Neural cell (in vitro differentiated cells): ENCODE measurements around the gene MCTP2.

Source experiments
- EP300 ChIP-seq: fragments of 450-650 bp; conservative IDR thresholded peaks from 2 replicates; pipeline ENCODE4 v1.6.1; 2014; ENCODE audit warnings: antibody characterized with exemption, mild to moderate bottlenecking, moderate library complexity; ENCODE audit not compliant: poor library complexity, severe bottlenecking
- EZH2 ChIP-seq: fragments of 200-600, 300-800 bp; shearing (Covaris generic), sonication (generic); IDR thresholded peaks from 2 replicates; pipeline ENCODE4 v1.6.1; 2014; ENCODE audit warnings: antibody characterized with exemption, low read length, borderline replicate concordance, mild to moderate bottlenecking; ENCODE audit not compliant: insufficient read depth, poor library complexity, severe bottlenecking
- MXI1 ChIP-seq: fragments of 450-650 bp; conservative IDR thresholded peaks from 2 replicates; pipeline ENCODE4 v1.6.1; 2014; ENCODE audit warnings: antibody characterized with exemption, mild to moderate bottlenecking; ENCODE audit not compliant: poor library complexity, severe bottlenecking
- POLR2AphosphoS5 ChIP-seq: IDR thresholded peaks from 2 replicates; pipeline ENCODE4 v1.6.1; 2012
- RAD21 ChIP-seq: fragments of 450-650 bp; conservative IDR thresholded peaks from 2 replicates; pipeline ENCODE4 v1.6.1; 2014; ENCODE audit warnings: antibody characterized with exemption, mild to moderate bottlenecking, moderate library complexity
- TF ChIP-seq, protein P1 (sequence below): fragments of 450-650 bp; IDR thresholded peaks from 2 replicates; pipeline ENCODE4 v1.5.1; 2014; ENCODE audit warnings: antibody characterized with exemption, mild to moderate bottlenecking, moderate library complexity; ENCODE audit not compliant: poor library complexity, severe bottlenecking
- TF ChIP-seq, protein P2 (sequence below): IDR thresholded peaks from 2 replicates; pipeline ENCODE4 v1.6.1; 2012; ENCODE audit warnings: borderline replicate concordance

DNA sequence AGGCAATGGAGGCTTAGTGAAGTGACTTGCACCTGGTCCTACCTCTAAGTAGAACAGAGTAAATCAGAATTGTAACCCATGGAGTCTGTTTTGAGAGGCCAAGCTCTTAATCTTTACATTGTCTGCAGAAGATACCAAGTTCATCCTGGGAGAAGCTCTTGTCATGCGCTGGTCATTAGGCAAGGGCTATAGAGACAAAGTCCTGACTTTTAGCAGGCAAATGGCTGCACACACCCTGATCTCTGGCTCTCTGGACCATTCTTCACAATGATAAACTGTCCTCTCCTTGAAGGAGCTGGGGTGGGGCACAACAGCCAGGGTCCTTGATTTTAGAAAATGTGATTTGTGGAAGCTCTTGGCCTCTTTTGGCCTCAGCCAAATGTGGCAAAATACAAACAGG, 65.4 kb downstream of the MCTP2 start:
- TF ChIP-seq, protein P1, sequence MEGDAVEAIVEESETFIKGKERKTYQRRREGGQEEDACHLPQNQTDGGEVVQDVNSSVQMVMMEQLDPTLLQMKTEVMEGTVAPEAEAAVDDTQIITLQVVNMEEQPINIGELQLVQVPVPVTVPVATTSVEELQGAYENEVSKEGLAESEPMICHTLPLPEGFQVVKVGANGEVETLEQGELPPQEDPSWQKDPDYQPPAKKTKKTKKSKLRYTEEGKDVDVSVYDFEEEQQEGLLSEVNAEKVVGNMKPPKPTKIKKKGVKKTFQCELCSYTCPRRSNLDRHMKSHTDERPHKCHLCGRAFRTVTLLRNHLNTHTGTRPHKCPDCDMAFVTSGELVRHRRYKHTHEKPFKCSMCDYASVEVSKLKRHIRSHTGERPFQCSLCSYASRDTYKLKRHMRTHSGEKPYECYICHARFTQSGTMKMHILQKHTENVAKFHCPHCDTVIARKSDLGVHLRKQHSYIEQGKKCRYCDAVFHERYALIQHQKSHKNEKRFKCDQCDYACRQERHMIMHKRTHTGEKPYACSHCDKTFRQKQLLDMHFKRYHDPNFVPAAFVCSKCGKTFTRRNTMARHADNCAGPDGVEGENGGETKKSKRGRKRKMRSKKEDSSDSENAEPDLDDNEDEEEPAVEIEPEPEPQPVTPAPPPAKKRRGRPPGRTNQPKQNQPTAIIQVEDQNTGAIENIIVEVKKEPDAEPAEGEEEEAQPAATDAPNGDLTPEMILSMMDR: no peak
- TF ChIP-seq POLR2AphosphoS5 (no peak), EZH2 (no peak), RAD21 (no peak), EP300 (no peak), MXI1 (no peak)
- TF ChIP-seq, protein P2, sequence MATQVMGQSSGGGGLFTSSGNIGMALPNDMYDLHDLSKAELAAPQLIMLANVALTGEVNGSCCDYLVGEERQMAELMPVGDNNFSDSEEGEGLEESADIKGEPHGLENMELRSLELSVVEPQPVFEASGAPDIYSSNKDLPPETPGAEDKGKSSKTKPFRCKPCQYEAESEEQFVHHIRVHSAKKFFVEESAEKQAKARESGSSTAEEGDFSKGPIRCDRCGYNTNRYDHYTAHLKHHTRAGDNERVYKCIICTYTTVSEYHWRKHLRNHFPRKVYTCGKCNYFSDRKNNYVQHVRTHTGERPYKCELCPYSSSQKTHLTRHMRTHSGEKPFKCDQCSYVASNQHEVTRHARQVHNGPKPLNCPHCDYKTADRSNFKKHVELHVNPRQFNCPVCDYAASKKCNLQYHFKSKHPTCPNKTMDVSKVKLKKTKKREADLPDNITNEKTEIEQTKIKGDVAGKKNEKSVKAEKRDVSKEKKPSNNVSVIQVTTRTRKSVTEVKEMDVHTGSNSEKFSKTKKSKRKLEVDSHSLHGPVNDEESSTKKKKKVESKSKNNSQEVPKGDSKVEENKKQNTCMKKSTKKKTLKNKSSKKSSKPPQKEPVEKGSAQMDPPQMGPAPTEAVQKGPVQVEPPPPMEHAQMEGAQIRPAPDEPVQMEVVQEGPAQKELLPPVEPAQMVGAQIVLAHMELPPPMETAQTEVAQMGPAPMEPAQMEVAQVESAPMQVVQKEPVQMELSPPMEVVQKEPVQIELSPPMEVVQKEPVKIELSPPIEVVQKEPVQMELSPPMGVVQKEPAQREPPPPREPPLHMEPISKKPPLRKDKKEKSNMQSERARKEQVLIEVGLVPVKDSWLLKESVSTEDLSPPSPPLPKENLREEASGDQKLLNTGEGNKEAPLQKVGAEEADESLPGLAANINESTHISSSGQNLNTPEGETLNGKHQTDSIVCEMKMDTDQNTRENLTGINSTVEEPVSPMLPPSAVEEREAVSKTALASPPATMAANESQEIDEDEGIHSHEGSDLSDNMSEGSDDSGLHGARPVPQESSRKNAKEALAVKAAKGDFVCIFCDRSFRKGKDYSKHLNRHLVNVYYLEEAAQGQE: no peak
